ENCODE measurements around the gene GNG12.

- TF ChIP-seq EZH2phosphoT487 (IDR thresholded peaks at IDR 0.05; ENCODE audit: insufficient read depth, low read depth) (no peak), EZH2 (IDR thresholded peaks at IDR 0.05; ENCODE audit: insufficient read depth, poor library complexity, severe bottlenecking) (no peak)
Measured at GRCh38 chr1:67882196-67882958, 49.1 kb upstream of the GNG12 start.
